Measurements from ENCODE around the gene LHFPL3. TPM values are rescaled to one million over a fixed set of nuclear protein-coding genes. Genes with fewer than 3 reads are reported as not detected.

The LHFPL3 gene
- total and polyA plus RNA-seq, 12 donors = 0.14 TPM; not detected in 11

DNA sequence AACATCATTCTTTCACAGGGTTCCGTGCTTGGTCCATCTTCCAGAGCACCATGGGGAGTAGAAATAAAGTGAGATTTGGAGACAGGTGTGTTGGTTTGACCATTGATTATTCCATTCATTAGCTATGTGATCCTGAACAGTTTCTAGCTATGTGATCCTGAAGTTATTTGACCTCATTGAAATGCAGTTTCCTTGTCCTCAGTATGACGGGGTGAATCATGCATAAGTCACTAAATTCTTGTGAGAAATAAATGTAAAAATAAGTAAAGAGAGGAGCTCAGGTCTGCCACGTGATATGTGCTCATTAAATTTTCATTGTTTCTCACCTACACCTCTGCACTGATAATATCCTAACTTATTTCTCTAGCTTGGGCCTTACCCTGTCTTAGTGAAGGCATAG lies 34.1 kb upstream of the LHFPL3 start:
- whole genome bisulfite sequencing, 4 donors = 53 to 67% (median 62%) methylated on average over 3 of the region's 3 CpGs
- intact Hi-C loops (cut with DNase I) = no loop called here
- no peak for DNase-seq
- H3K4me1 ChIP-seq (replicated peaks in 1 of 2) = no peaks in the 10 kb centered on the region
- H3K27me3 ChIP-seq = no peaks in the 10 kb centered on the region
- H3K27ac ChIP-seq = no peak overlapping the region
- H3K9me3 ChIP-seq (replicated peaks in 1 of 3) = no peaks in the 10 kb centered on the region
- H3K36me3 ChIP-seq (replicated peaks in 1 of 2) = no peaks in the 10 kb centered on the region
- H3K4me3 ChIP-seq = no peak overlapping the region
- TF ChIP-seq POLR2A (IDR thresholded peaks at IDR 0.05) = no peak
- TF ChIP-seq, protein P1, sequence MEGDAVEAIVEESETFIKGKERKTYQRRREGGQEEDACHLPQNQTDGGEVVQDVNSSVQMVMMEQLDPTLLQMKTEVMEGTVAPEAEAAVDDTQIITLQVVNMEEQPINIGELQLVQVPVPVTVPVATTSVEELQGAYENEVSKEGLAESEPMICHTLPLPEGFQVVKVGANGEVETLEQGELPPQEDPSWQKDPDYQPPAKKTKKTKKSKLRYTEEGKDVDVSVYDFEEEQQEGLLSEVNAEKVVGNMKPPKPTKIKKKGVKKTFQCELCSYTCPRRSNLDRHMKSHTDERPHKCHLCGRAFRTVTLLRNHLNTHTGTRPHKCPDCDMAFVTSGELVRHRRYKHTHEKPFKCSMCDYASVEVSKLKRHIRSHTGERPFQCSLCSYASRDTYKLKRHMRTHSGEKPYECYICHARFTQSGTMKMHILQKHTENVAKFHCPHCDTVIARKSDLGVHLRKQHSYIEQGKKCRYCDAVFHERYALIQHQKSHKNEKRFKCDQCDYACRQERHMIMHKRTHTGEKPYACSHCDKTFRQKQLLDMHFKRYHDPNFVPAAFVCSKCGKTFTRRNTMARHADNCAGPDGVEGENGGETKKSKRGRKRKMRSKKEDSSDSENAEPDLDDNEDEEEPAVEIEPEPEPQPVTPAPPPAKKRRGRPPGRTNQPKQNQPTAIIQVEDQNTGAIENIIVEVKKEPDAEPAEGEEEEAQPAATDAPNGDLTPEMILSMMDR (IDR thresholded peaks at IDR 0.05) = no peak

DNA sequence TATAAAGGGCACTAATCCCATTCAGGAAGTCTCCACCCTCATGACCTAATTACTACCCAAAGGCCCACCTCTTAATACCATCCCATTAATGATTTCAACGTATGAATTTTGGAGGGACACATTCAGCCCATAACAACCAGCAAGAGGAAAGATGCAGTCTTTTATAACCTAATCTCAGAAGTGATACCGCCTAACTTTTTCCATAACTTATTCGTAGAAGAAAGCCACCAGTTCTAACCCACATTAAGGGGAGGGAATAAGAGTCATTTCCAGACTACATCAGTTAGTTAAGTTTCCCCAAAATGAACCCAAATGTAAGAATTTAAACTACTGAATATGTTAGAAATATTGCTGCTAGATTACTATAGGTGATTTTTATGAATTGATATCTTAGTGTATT lies 32.1 kb upstream of the LHFPL3 start:
- Histone ChIP-seq H3K27ac (no peak overlapping the region), H3K9me3 (replicated peaks in 1 of 3) (no peaks in the 10 kb centered on the region), H3K27me3 (no peaks in the 10 kb centered on the region), H3K4me3 (no peak overlapping the region), H3K4me1 (replicated peaks in 1 of 2) (no peaks in the 10 kb centered on the region), H3K36me3 (replicated peaks in 1 of 2) (no peaks in the 10 kb centered on the region)
- no peak for DNase-seq
- intact Hi-C loops (cut with DNase I) = no loop called here
- TF ChIP-seq, protein P1 (IDR thresholded peaks at IDR 0.05) = no peak
- no peak for TF ChIP-seq POLR2A (IDR thresholded peaks at IDR 0.05)
- WGBS, 4 donors = 67 to 79% (median 74%) methylated on average over 3 of the region's 3 CpGs

DNA sequence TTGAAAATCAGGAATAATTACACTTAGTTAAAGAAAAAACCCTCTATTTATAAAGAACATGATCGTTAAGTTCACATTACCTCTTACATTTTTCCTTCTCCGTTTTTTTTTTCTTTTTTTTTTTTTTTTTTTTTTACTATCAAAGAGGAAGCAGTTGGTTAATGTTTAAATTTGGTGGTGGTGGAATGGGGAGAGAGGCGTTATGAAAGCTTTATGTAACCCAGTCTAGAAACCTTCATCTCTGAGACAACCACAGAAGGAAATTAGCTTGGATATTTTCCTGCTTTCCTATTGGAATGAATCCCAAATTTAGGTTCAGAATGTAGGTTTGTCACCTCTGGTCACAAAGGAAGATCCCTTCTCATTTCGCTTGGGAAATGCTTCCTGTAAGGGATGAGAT lies 31.5 kb upstream of the LHFPL3 start:
- no peaks in the 10 kb centered on the region for H3K27me3 ChIP-seq
- H3K4me1 ChIP-seq (replicated peaks in 1 of 2) = no peaks in the 10 kb centered on the region
- 54 to 67% (median 58%) methylated on average over 4 of the region's 4 CpGs for WGBS, 4 donors
- no peak overlapping the region for H3K4me3 ChIP-seq
- no peak for DNase-seq
- no peak for TF ChIP-seq POLR2A (IDR thresholded peaks at IDR 0.05)
- TF ChIP-seq, protein P1 (IDR thresholded peaks at IDR 0.05) = no peak
- H3K9me3 ChIP-seq (replicated peaks in 1 of 3) = no peaks in the 10 kb centered on the region
- H3K36me3 ChIP-seq (replicated peaks in 1 of 2) = no peaks in the 10 kb centered on the region
- no peak overlapping the region for H3K27ac ChIP-seq
- intact Hi-C loops (cut with DNase I) = no loop called here

DNA sequence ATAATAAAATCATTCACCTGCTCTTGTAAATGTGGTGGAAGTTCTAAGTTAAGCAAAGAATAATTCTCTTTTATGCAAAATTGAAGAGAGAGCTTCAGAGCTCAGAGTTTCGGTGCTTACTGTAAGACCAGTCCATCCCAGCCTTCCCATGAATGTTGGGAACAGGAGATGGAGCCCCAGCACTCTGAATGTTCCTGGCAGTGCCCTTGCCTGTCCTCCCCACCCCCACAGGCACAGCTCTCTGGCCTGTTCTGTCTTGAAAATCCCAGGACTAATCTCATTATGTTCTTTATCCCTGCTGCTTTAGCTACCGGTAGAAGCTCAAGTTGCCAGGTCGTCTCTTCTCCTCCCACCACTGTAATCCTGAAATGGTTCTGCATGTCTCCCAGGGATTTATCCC lies 29.1 kb upstream of the LHFPL3 start:
- no peaks in the 10 kb centered on the region for H3K9me3 ChIP-seq (replicated peaks in 1 of 3)
- H3K27ac ChIP-seq = no peak overlapping the region
- TF ChIP-seq POLR2A (IDR thresholded peaks at IDR 0.05) = no peak
- TF ChIP-seq, protein P1 (IDR thresholded peaks at IDR 0.05) = no peak
- 59 to 66% (median 62%) methylated on average over 3 of the region's 3 CpGs for WGBS, 4 donors
- no peaks in the 10 kb centered on the region for H3K27me3 ChIP-seq
- DNase-seq = no peak
- H3K4me3 ChIP-seq = no peak overlapping the region
- intact Hi-C loops (cut with DNase I) = no loop called here
- H3K4me1 ChIP-seq (replicated peaks in 1 of 2) = no peaks in the 10 kb centered on the region
- no peaks in the 10 kb centered on the region for H3K36me3 ChIP-seq (replicated peaks in 1 of 2)

All from adrenal gland (tissue), 12 donors.